ENCODE data around the gene ACIN1.

DNA sequence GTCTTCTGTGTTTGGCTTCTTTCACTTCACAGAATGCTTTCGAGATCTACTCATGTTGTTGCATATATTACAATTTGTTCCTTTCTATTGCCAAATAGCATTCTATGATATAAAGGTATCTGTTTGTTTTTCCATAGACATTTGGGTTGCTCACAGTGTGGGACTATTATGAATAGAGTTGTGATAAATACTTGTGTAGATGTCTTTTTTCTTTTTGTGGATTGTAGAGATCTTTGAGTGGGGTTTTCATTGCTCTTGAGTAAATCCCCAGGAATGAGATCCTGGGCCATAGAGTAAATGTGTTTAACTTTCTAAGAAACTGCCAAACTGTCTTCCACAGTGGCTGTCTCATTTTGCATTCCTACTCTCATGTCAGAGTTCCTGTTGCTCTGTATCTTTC, 49.0 kb upstream of the ACIN1 start:
- TF ChIP-seq CTCF (conservative IDR thresholded peaks at IDR 0.05) (no peak), ZFX (IDR thresholded peaks at IDR 0.05) (no peak)

Data from C4-2B (cell line).